IMR-90 (cell line): ENCODE measurements around the gene PITX2. TPM values are rescaled to one million over a fixed set of nuclear protein-coding genes. Genes with fewer than 3 reads are reported as not detected.

Experiments used
- ATAC-seq: fragments of 200-7000 bp; cut with Tn5 transposase; 2 replicates; pipeline ENCODE4 v1.9.1; 2020; ENCODE audit warnings: low read depth, mild to moderate bottlenecking, moderate library complexity
- BruUV-seq: library from RNA; stranded (reverse); fragments of 400-500 nt; replicated peaks from 2 replicates; lab custom pipeline; 2021; lab: Mats Ljungman, UMichigan
- CTCF ChIA-PET: fragments of 300-600 bp; formaldehyde crosslinking; extraction: SDS; loops from one replicate; lab custom pipeline; 2021; ENCODE audit warnings: antibody characterized with exemption; lab: Yijun Ruan, JAX
- POLR2A ChIA-PET: fragments of 300-600 bp; sonication (Branson Sonifier 250); formaldehyde crosslinking; loops from one replicate; lab custom pipeline; 2022; ENCODE audit warnings: antibody characterized with exemption; ENCODE audit not compliant: unreplicated experiment; lab: Charles Lee
- DNase-seq: peaks from one replicate; pipeline ENCODE4 v3.0.0; 2013
- H2AFZ ChIP-seq: replicated peaks from 2 replicates; pipeline ENCODE3; 2013; ENCODE audit warnings: low read length, mild to moderate bottlenecking; ENCODE audit not compliant: poor library complexity
- H2AK5ac ChIP-seq: 2 replicates; pipeline ENCODE4 v1.6.1; 2013; ENCODE audit warnings: low read depth, low read length, inconsistent platforms
- H2AK9ac ChIP-seq: replicated peaks from 2 replicates; pipeline ENCODE3; 2013; ENCODE audit warnings: mild to moderate bottlenecking, low read depth, low read length, moderate library complexity; ENCODE audit not compliant: poor library complexity
- H2BK120ac ChIP-seq: 2 replicates; pipeline ENCODE4 v1.6.1; 2013; ENCODE audit warnings: low read depth, low read length, inconsistent platforms
- H2BK15ac ChIP-seq: 3 replicates; pipeline ENCODE4 v1.6.1; 2013; ENCODE audit warnings: low read depth, low read length, inconsistent platforms
- H2BK20ac ChIP-seq: 2 replicates; pipeline ENCODE4 v1.6.1; 2013; ENCODE audit warnings: low read depth, mild to moderate bottlenecking, inconsistent platforms, low read length, moderate library complexity
- H2BK5ac ChIP-seq: 2 replicates; pipeline ENCODE4 v1.6.1; 2013; ENCODE audit warnings: mild to moderate bottlenecking, low read depth, low read length, inconsistent platforms; ENCODE audit not compliant: poor library complexity, severe bottlenecking
- H3K14ac ChIP-seq: replicated peaks from 2 replicates; pipeline ENCODE4 v1.6.1; 2013; ENCODE audit warnings: low read depth, low read length, inconsistent platforms
- H3K18ac ChIP-seq: 2 replicates; pipeline ENCODE4 v1.6.1; 2013; ENCODE audit warnings: low read depth, low read length, control low read depth
- H3K23ac ChIP-seq: 2 replicates; pipeline ENCODE4 v1.6.1; 2013; ENCODE audit warnings: low read depth, low read length, inconsistent platforms
- H3K27ac ChIP-seq: 2 replicates; pipeline ENCODE4 v1.5.1; 2013; ENCODE audit warnings: mild to moderate bottlenecking, control low read depth, low read length; ENCODE audit not compliant: insufficient read depth
- H3K27me3 ChIP-seq: 2 replicates; pipeline ENCODE4 v1.6.1; 2013; ENCODE audit warnings: low read length; ENCODE audit not compliant: control insufficient read depth, insufficient read depth
- H3K36me3 ChIP-seq: 2 replicates; pipeline ENCODE4 v1.6.1; 2013; ENCODE audit warnings: low read length, mixed read lengths; ENCODE audit not compliant: control insufficient read depth, insufficient read depth
- H3K4ac ChIP-seq: 2 replicates; pipeline ENCODE4 v1.6.1; 2013; ENCODE audit warnings: low read depth, low read length, inconsistent platforms
- H3K4me1 ChIP-seq: 2 replicates; pipeline ENCODE4 v1.6.1; 2013; ENCODE audit warnings: low read length, mixed read lengths; ENCODE audit not compliant: control insufficient read depth, insufficient read depth
- H3K4me2 ChIP-seq: 2 replicates; pipeline ENCODE4 v1.6.1; 2013; ENCODE audit warnings: low read depth, mild to moderate bottlenecking, control low read depth, low read length, moderate library complexity
- H3K4me3 ChIP-seq: 2 replicates; pipeline ENCODE4 v1.5.1; 2013; ENCODE audit warnings: low read depth, mild to moderate bottlenecking, control low read depth, low read length, moderate library complexity; ENCODE audit not compliant: insufficient read depth
- H3K56ac ChIP-seq: 2 replicates; pipeline ENCODE4 v1.6.1; 2013; ENCODE audit warnings: low read length, inconsistent platforms; ENCODE audit not compliant: insufficient read depth; ENCODE audit errors: extremely low read depth
- H3K79me1 ChIP-seq, 2 experiments: 2 replicates each; pipeline ENCODE4 v1.6.1; 2013; ENCODE audit warnings: low read length in 2 of 2, inconsistent platforms in 1 of 2, low read depth in 1 of 2
- H3K9ac ChIP-seq: 2 replicates; pipeline ENCODE4 v1.6.1; 2013; ENCODE audit warnings: low read depth, low read length, control low read depth
- H3K9me1 ChIP-seq: 2 replicates; pipeline ENCODE4 v1.6.1; 2013; ENCODE audit warnings: low read length, inconsistent platforms; ENCODE audit not compliant: insufficient read depth
- H3K9me3 ChIP-seq: 2 replicates; pipeline ENCODE4 v1.6.1; 2013; ENCODE audit warnings: low read length; ENCODE audit not compliant: control insufficient read depth, insufficient read depth
- H4K20me1 ChIP-seq: 2 replicates; pipeline ENCODE4 v1.6.1; 2013; ENCODE audit warnings: low read length, inconsistent platforms; ENCODE audit not compliant: insufficient read depth
- H4K5ac ChIP-seq: 2 replicates; pipeline ENCODE4 v1.6.1; 2013; ENCODE audit warnings: mild to moderate bottlenecking, low read depth, low read length, control low read depth
- H4K8ac ChIP-seq, 2 experiments: 2 replicates each; pipeline ENCODE4 v1.6.1; 2013; ENCODE audit warnings: low read depth in 2 of 2, low read length in 2 of 2, control low read depth in 1 of 2, inconsistent platforms in 1 of 2
- H4K91ac ChIP-seq: 2 replicates; pipeline ENCODE4 v1.6.1; 2013; ENCODE audit warnings: low read depth, low read length, inconsistent platforms; ENCODE audit not compliant: insufficient read depth
- CHD1 ChIP-seq: IDR thresholded peaks from 2 replicates; pipeline ENCODE4 v1.6.1; 2012; ENCODE audit warnings: low read depth, low read length, improper control_type of control experiment
- MXI1 ChIP-seq: IDR thresholded peaks from 2 replicates; pipeline ENCODE4 v1.6.1; 2012; ENCODE audit warnings: low read depth, mild to moderate bottlenecking, low read length, moderate library complexity, borderline replicate concordance
- NFE2L2 ChIP-seq: fragments of 150-350 bp; IDR thresholded peaks from 2 replicates; pipeline ENCODE4 v1.6.1; 2016; ENCODE audit warnings: low read depth, mild to moderate bottlenecking, low read length
- RFX5 ChIP-seq: IDR thresholded peaks from 2 replicates; pipeline ENCODE4 v1.8.0; 2012; ENCODE audit warnings: low read depth, mild to moderate bottlenecking, low read length, moderate library complexity
- WGBS, 2 experiments: methylation state at CpG; one replicate each; pipeline versions ENCODE4 v1.1.5 to v1.1.7; 2013; ENCODE audit warnings: missing lambda C conversion rate in 2 of 2; ENCODE audit not compliant: insufficient read length in 1 of 2; ENCODE audit errors: extremely low coverage in 2 of 2; 5-methylcytosine and 5-hydroxymethylcytosine counted together
- dilution Hi-C: fragments of 300-500 bp; cut with HindIII; formaldehyde crosslinking; loops from one replicate; pipeline ENCODE4 v1.14.3; 2018; ENCODE audit warnings: low sequenced_read_pairs; ENCODE audit not compliant: unreplicated experiment
- in situ Hi-C: fragments of 300-500 bp; cut with MboI; formaldehyde crosslinking; loops from 3 replicates; pipeline ENCODE4 v1.14.3; 2019; ENCODE audit warnings: low sequenced_read_pairs, inconsistent platforms, mixed read lengths
- intact Hi-C: fragments of 100-400 bp; cut with micrococcal nuclease; formaldehyde crosslinking; loops from 2 replicates; pipeline ENCODE4 v1.10.0; 2022
- polyA plus RNA-seq, 3 experiments: library from polyadenylated mRNA; depleted of rRNA; stranded (reverse); fragments of >200 nt; gene quantifications; 2 replicates each; pipeline ENCODE4 v1.2.3, GENCODE V29; 2012; ENCODE audit warnings: low replicate concordance in 1 of 3
- total RNA-seq: library from RNA; depleted of rRNA; stranded (reverse); fragments of >200 nt; gene quantifications from 2 replicates; pipeline ENCODE4 v1.2.3, GENCODE V29; 2012
- TF ChIP-seq, protein P1 (sequence below): fragments of 150-350 bp; IDR thresholded peaks from 2 replicates; pipeline ENCODE4 v1.6.1; 2016; ENCODE audit warnings: low read depth, mild to moderate bottlenecking, low read length, moderate library complexity, borderline replicate concordance

Gene PITX2
- total and polyA plus RNA-seq, 2 of the 4 experiments (the other 2 are of a cell fraction) = 3.0 to 6.3 TPM

DNA sequence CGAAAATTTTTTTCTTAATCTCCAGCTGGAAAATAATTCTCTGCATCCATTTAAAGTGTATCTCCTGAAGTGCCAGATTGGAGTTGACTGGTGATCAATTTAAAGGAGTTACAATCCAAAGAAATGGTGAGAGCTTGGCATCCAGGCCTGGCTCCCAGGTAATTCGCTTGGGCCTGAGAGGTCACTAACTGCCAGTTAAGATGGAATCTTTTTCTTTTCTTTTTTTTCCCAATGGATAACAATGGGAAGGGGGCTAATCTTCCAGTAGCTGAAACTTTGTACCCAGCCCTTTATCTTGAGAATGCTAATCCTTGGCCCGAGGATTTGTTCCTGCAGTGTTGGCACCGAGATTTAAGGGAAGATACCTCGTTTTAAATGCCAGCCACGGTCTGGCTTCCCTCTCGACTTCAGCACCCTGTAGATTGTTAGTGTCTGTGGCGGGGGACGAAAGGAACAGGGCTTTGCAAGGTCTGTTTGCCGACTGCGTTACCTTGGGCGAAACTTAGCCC, 13.3 kb upstream of the PITX2 start:
- no peak overlapping the region for H4K8ac ChIP-seq
- H3K4me1 ChIP-seq = peaks cover 4% of the 10 kb centered on the region; the same call in 1 of the 2 replicates
- no peak overlapping the region; the same call in 1 of the 2 replicates for H2BK20ac ChIP-seq
- no peak overlapping the region for H2AK5ac ChIP-seq
- no peak overlapping the region for H3K18ac ChIP-seq
- CTCF ChIA-PET = no interaction called here
- no CpG with 5 or more reads among the region's 12 CpGs for WGBS, 2 experiments
- H3K79me1 ChIP-seq = no peaks in the 10 kb centered on the region
- H3K27me3 ChIP-seq = peaks cover 82% of the 10 kb centered on the region
- H2BK15ac ChIP-seq = no peak overlapping the region
- TF ChIP-seq, protein P1, sequence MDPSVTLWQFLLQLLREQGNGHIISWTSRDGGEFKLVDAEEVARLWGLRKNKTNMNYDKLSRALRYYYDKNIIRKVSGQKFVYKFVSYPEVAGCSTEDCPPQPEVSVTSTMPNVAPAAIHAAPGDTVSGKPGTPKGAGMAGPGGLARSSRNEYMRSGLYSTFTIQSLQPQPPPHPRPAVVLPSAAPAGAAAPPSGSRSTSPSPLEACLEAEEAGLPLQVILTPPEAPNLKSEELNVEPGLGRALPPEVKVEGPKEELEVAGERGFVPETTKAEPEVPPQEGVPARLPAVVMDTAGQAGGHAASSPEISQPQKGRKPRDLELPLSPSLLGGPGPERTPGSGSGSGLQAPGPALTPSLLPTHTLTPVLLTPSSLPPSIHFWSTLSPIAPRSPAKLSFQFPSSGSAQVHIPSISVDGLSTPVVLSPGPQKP = no peak
- TF ChIP-seq NFE2L2 = no peak
- TF ChIP-seq CHD1 = no peak
- TF ChIP-seq RFX5 = no peak
- TF ChIP-seq MXI1 = no peak
- no peak overlapping the region; the same call in 1 of the 2 replicates for H3K56ac ChIP-seq
- peaks cover 7% of the 10 kb centered on the region for H3K9me3 ChIP-seq
- H3K4me2 ChIP-seq = peak overlapping the region; percentile 84
- BruUV-seq = no TSS peak
- H3K23ac ChIP-seq = peak overlapping the region; percentile 91
- intact Hi-C loops = loop anchor here (2.0 to 10.0 kb wide), 2 partner anchors 219 to 729 kb away; no protein-coding TSS in a partner anchor
- H4K20me1 ChIP-seq = 0 out of 2 replicates have a peak, but pooled peaks cover 5% of the 10 kb centered on the region
- no peak overlapping the region for H4K91ac ChIP-seq
- H3K27ac ChIP-seq = no peak overlapping the region
- dilution Hi-C loops = no loop called here
- no peak overlapping the region for H2AK9ac ChIP-seq
- H3K36me3 ChIP-seq = no peaks in the 10 kb centered on the region
- ATAC-seq (no peak), DNase-seq (no peak)
- no peak overlapping the region for H4K5ac ChIP-seq
- peak overlapping the region; percentile 27; the same call in 1 of the 2 replicates for H2BK120ac ChIP-seq
- no peaks in the 10 kb centered on the region for H3K9me1 ChIP-seq
- H3K14ac ChIP-seq = 0 out of 2 replicates have a peak overlapping the region, but pooled peaks have one; percentile 53
- peak overlapping the region; percentile 10 for H3K9ac ChIP-seq
- H3K4me3 ChIP-seq = peak overlapping the region; percentile 46
- no peak overlapping the region for H2BK5ac ChIP-seq
- no peak overlapping the region for H3K4ac ChIP-seq
- POLR2A ChIA-PET = no interaction called here
- peak overlapping the region; percentile 87 for H2AFZ ChIP-seq
- in situ Hi-C loops = loop anchor here (5.0 to 25.0 kb wide), 3 partner anchors 321 to 1401 kb away; no protein-coding TSS in a partner anchor
